ENCODE results near the gene NPR3. TPM values are rescaled to one million over a fixed set of nuclear protein-coding genes. Genes with fewer than 3 reads are reported as not detected.

NPR3 gene
- polyA plus RNA-seq, 1 donor (not counting 4 experiments of a cell fraction or from before 2014, with no cell fraction given), result 0.12 TPM

DNA sequence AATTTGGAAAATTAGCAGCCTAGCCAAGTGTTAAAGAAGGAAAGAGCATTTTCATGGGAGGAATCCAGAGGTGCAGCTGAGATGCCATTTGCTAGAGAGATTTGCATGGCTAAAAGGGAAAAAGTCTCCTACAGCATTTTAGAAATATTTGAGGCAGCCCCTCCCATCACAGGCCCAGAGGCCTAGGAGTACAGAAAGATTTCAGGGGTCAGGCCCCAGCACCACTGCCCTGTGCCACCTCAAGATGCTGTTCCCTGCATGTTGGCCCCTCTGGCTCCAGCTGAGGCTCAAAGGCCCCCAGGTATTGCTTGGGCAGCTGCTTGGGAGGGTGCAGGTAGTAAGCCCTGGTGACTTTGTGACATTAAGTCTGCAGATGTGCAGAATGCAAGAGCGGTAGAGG lies 26.9 kb upstream of the NPR3 start:
- H4K20me1 ChIP-seq (ENCODE audit: control insufficient read depth, extremely low read depth, insufficient read depth, low read length), result no peaks in the 10 kb centered on the region
- H3K4me1 ChIP-seq (ENCODE audit: control insufficient read depth, extremely low read depth, insufficient read depth, low read length), result no peaks in the 10 kb centered on the region
- no peaks in the 10 kb centered on the region for H3K9me1 ChIP-seq (ENCODE audit: control insufficient read depth, extremely low read depth, insufficient read depth, low read length)
- dilution Hi-C loops (cut with MboI; ENCODE audit: extremely low pct_ligation_motif_present, low sequenced_read_pairs), result no loop called here
- H3K79me2 ChIP-seq (ENCODE audit: control insufficient read depth, insufficient read depth, low read length), result no peaks in the 10 kb centered on the region
- H3K9me3 ChIP-seq (ENCODE audit: control insufficient read depth, low read depth, low read length), result peaks cover 2% of the 10 kb centered on the region
- no peaks in the 10 kb centered on the region for H3K36me3 ChIP-seq (ENCODE audit: control insufficient read depth in 2 of 2, extremely low read depth in 1 of 2, insufficient read depth in 2 of 2, low read length in 2 of 2)
- H3K27ac ChIP-seq (ENCODE audit: control insufficient read depth, insufficient read depth, low read length), result no peak overlapping the region
- FAIRE-seq, result no peak
- H3K4me3 ChIP-seq (ENCODE audit: control insufficient read depth in 2 of 3, extremely low read depth in 1 of 3, insufficient read depth in 2 of 3, low read depth in 1 of 3, low read length in 3 of 3), result no peak overlapping the region
- H2AFZ ChIP-seq (ENCODE audit: control insufficient read depth, low read length), result no peak overlapping the region
- H3K9ac ChIP-seq (ENCODE audit: control insufficient read depth, extremely low read depth, insufficient read depth, low read length), result no peak overlapping the region
- TF ChIP-seq EZH2 (IDR thresholded peaks at IDR 0.05; ENCODE audit: low read length), result no peak
- no peak for TF ChIP-seq CTCF (optimal IDR thresholded peaks at IDR 0.05 in 1 of 3, IDR thresholded peaks at IDR 0.05 in 1 of 3, conservative IDR thresholded peaks at IDR 0.05 in 1 of 3; ENCODE audit: extremely low read depth in 1 of 3, insufficient read depth in 2 of 3, low read length in 3 of 3)
- H3K27me3 ChIP-seq (ENCODE audit: control insufficient read depth, extremely low read depth, insufficient read depth, low read length), result no peaks in the 10 kb centered on the region
- H3K4me2 ChIP-seq (ENCODE audit: control insufficient read depth, extremely low read depth, insufficient read depth, low read depth, low read length), result no peak overlapping the region
- no peak for DNase-seq (ENCODE audit: low read depth, low spot score)

- Histone ChIP-seq H3K36me3 (ENCODE audit: control insufficient read depth in 2 of 2, extremely low read depth in 1 of 2, insufficient read depth in 2 of 2, low read length in 2 of 2) (no peaks in the 10 kb centered on the region), H3K27ac (ENCODE audit: control insufficient read depth, insufficient read depth, low read length) (no peak overlapping the region), H3K27me3 (ENCODE audit: control insufficient read depth, extremely low read depth, insufficient read depth, low read length) (no peaks in the 10 kb centered on the region), H3K4me1 (ENCODE audit: control insufficient read depth, extremely low read depth, insufficient read depth, low read length) (no peaks in the 10 kb centered on the region), H3K9ac (ENCODE audit: control insufficient read depth, extremely low read depth, insufficient read depth, low read length) (no peak overlapping the region), H4K20me1 (ENCODE audit: control insufficient read depth, extremely low read depth, insufficient read depth, low read length) (no peaks in the 10 kb centered on the region), H3K9me3 (ENCODE audit: control insufficient read depth, low read depth, low read length) (peaks cover 2% of the 10 kb centered on the region), H2AFZ (ENCODE audit: control insufficient read depth, low read length) (no peak overlapping the region), H3K4me3 (ENCODE audit: control insufficient read depth in 2 of 3, extremely low read depth in 1 of 3, insufficient read depth in 2 of 3, low read depth in 1 of 3, low read length in 3 of 3) (no peak overlapping the region), H3K9me1 (ENCODE audit: control insufficient read depth, extremely low read depth, insufficient read depth, low read length) (no peaks in the 10 kb centered on the region), H3K4me2 (ENCODE audit: control insufficient read depth, extremely low read depth, insufficient read depth, low read depth, low read length) (no peak overlapping the region), H3K79me2 (ENCODE audit: control insufficient read depth, insufficient read depth, low read length) (no peaks in the 10 kb centered on the region)
- FAIRE-seq, result no peak
- dilution Hi-C loops (cut with MboI; ENCODE audit: extremely low pct_ligation_motif_present, low sequenced_read_pairs), result no loop called here
- TF ChIP-seq EZH2 (IDR thresholded peaks at IDR 0.05; ENCODE audit: low read length) (no peak), CTCF (optimal IDR thresholded peaks at IDR 0.05 in 1 of 3, IDR thresholded peaks at IDR 0.05 in 1 of 3, conservative IDR thresholded peaks at IDR 0.05 in 1 of 3; ENCODE audit: extremely low read depth in 1 of 3, insufficient read depth in 2 of 3, low read length in 3 of 3) (no peak)
- DNase-seq (ENCODE audit: low read depth, low spot score), result no peak
Observed at GRCh38 chr5:32686799-32687498, 24.2 kb upstream of the NPR3 start.

Measured in keratinocyte (primary cell).